ENCODE results near the gene ADAMTS14. TPM values are rescaled to one million over a fixed set of nuclear protein-coding genes. Genes with fewer than 3 reads are reported as not detected.

Gene ADAMTS14
- total RNA-seq, 1 donor from 2014 or later: 1.1 TPM

DNA sequence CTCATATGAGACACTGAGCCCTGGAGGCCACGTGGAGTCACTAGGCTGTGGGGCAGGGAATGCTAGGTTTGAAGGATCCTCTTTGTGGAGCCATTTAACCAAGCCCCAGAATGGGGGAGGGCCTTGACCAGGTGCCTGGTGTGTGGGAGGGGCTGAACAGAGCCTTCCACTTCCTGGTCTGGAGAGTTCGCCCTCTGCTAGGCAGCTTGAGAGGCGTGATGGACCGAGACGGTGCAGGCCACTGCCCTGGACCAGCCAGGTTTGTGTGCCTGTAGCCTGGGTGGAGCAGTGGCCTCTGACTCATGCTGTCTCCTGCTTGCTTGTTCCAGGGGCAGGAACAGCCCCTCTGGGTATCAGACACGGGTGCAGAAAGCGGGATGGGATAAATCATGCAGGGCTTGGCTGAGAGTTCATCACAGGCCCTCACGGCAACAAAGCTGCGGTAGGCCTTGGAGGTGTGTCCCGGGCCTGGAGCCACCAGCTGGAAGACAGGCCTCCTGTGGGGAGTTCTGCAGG lies 27.4 kb downstream of the ADAMTS14 start:
- Mint-ChIP-seq H3K9me3 (ENCODE audit: unreplicated experiment) (no peaks in the 10 kb centered on the region), H3K27me3 (ENCODE audit: unreplicated experiment) (no peaks in the 10 kb centered on the region), H3K4me1 (ENCODE audit: unreplicated experiment) (peaks cover 5% of the 10 kb centered on the region), H3K36me3 (ENCODE audit: low read depth, unreplicated experiment) (no peaks in the 10 kb centered on the region), H3K4me3 (ENCODE audit: unreplicated experiment) (no peak overlapping the region), H3K27ac (ENCODE audit: unreplicated experiment) (no peak overlapping the region)
- TF ChIP-seq, protein P1, sequence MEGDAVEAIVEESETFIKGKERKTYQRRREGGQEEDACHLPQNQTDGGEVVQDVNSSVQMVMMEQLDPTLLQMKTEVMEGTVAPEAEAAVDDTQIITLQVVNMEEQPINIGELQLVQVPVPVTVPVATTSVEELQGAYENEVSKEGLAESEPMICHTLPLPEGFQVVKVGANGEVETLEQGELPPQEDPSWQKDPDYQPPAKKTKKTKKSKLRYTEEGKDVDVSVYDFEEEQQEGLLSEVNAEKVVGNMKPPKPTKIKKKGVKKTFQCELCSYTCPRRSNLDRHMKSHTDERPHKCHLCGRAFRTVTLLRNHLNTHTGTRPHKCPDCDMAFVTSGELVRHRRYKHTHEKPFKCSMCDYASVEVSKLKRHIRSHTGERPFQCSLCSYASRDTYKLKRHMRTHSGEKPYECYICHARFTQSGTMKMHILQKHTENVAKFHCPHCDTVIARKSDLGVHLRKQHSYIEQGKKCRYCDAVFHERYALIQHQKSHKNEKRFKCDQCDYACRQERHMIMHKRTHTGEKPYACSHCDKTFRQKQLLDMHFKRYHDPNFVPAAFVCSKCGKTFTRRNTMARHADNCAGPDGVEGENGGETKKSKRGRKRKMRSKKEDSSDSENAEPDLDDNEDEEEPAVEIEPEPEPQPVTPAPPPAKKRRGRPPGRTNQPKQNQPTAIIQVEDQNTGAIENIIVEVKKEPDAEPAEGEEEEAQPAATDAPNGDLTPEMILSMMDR (IDR thresholded peaks at IDR 0.05; ENCODE audit: unreplicated experiment): no peak
- DNase-seq (ENCODE audit: low spot score): no peak

DNA sequence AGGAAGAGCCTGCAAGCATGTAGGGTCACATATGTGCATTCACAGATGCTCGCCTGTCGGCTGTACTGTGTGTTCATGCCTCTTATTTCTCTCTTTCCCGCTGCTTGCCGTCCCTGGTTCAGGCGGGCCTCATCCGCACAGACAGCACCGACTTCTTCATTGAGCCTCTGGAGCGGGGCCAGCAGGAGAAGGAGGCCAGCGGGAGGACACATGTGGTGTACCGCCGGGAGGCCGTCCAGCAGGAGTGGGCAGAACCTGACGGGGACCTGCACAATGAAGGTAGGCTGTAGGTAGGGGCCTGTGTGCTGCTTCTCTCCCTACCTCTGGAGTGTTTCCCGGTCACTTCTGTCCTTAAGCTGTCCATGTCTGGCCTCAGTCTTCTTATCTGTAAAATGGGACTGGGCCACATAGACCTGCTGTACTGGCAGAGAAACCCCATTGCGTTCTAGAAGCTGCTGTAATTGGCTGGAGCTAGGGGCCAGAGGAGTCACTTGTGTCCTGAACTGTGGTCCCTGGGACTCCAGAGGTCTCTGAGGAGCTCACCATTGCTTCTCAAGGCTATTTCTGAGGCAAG lies 30.0 kb downstream of the ADAMTS14 start:
- DNase-seq (ENCODE audit: low spot score): no peak
- no peak overlapping the region for H3K27ac Mint-ChIP-seq (ENCODE audit: unreplicated experiment)
- TF ChIP-seq, protein P1 (IDR thresholded peaks at IDR 0.05; ENCODE audit: unreplicated experiment): no peak
- H3K9me3 Mint-ChIP-seq (ENCODE audit: unreplicated experiment): no peaks in the 10 kb centered on the region
- no peaks in the 10 kb centered on the region for H3K36me3 Mint-ChIP-seq (ENCODE audit: low read depth, unreplicated experiment)
- H3K27me3 Mint-ChIP-seq (ENCODE audit: unreplicated experiment): no peaks in the 10 kb centered on the region
- H3K4me3 Mint-ChIP-seq (ENCODE audit: unreplicated experiment): no peak overlapping the region
- H3K4me1 Mint-ChIP-seq (ENCODE audit: unreplicated experiment): peaks cover 5% of the 10 kb centered on the region

DNA sequence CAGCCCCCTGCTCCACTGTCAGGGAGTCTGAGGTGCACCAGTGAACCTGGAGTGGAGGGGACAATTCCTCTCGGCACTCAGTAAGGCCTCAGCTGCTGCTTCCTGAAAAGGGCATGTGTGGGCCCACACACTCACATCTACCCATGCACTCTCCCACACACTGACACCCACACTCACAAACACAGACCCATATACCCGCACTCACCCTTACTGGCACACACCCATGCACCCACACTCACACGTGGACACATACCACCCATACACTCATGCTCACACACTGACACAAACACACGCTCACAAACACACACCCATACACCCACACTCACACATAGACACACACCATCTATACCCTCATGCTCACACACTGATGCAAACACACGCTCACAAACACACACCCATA lies 31.9 kb downstream of the ADAMTS14 start:
- no peaks in the 10 kb centered on the region for H3K27me3 Mint-ChIP-seq (ENCODE audit: unreplicated experiment)
- no peaks in the 10 kb centered on the region for H3K36me3 Mint-ChIP-seq (ENCODE audit: low read depth, unreplicated experiment)
- no peaks in the 10 kb centered on the region for H3K9me3 Mint-ChIP-seq (ENCODE audit: unreplicated experiment)
- H3K27ac Mint-ChIP-seq (ENCODE audit: unreplicated experiment): no peak overlapping the region
- DNase-seq (ENCODE audit: low spot score): no peak
- H3K4me3 Mint-ChIP-seq (ENCODE audit: unreplicated experiment): no peak overlapping the region
- H3K4me1 Mint-ChIP-seq (ENCODE audit: unreplicated experiment): no peaks in the 10 kb centered on the region
- TF ChIP-seq, protein P1 (IDR thresholded peaks at IDR 0.05; ENCODE audit: unreplicated experiment): no peak

DNA sequence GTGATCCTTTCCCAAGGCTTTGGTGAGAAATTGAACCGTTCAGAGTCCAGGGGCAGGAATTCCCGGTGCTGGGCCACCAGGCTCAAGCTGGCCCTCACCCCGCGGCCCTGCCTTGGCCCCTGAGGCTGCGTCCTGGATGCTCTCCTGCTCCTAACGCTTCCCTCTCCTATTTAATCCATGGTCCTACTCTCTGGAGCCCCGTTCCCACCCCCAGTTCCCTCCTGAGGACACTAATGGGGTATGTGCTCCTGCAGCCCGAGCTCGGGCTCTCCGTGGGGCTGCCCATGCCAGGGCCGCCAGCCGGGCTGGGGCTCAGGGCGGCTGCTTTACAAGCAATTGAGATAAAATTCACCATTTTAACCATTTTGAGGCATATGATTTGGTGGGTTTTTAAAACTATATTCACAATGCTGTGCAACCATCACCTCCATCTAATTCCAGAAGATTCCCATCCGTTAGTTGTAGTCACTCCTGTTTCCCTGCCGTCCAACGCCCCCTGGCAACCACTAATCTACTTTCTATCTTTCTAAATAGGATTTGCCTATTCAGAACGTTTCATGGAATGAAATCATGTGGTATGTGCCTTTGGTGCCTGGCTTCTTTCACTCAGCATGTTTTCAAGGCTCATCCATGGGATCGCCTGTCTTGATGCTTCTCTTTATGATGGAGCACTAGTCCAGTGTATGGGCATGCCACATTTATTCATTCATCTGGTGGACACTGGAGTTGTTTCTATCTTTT lies 33.0 kb downstream of the ADAMTS14 start:
- Mint-ChIP-seq H3K27ac (ENCODE audit: unreplicated experiment) (no peak overlapping the region), H3K9me3 (ENCODE audit: unreplicated experiment) (no peaks in the 10 kb centered on the region), H3K4me1 (ENCODE audit: unreplicated experiment) (no peaks in the 10 kb centered on the region), H3K36me3 (ENCODE audit: low read depth, unreplicated experiment) (no peaks in the 10 kb centered on the region), H3K27me3 (ENCODE audit: unreplicated experiment) (peaks cover 3% of the 10 kb centered on the region), H3K4me3 (ENCODE audit: unreplicated experiment) (no peak overlapping the region)
- DNase-seq (ENCODE audit: low spot score): no peak
- TF ChIP-seq, protein P1 (IDR thresholded peaks at IDR 0.05; ENCODE audit: unreplicated experiment): no peak

DNA sequence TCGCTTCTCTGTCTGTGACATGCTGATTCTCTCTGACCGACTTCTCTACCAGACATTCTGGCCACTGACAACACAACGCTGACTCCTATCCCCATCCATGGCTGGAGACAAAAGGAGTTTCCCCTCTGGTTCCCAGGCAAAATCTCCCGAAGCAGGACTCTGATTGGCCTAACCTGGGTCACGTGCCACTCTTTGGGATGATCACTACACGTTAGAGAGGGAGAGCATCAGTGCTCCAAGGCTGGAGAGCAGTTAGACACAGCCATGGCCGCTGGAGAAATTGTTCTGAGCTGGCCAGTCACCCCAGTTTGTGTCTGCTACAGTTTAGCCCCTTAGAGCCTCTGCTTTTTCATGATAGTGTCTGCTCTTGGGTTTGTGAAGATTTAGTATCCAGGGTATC lies 38.9 kb downstream of the ADAMTS14 start:
- Mint-ChIP-seq H3K27me3 (ENCODE audit: unreplicated experiment) (peaks cover 8% of the 10 kb centered on the region), H3K4me3 (ENCODE audit: unreplicated experiment) (no peak overlapping the region), H3K9me3 (ENCODE audit: unreplicated experiment) (no peaks in the 10 kb centered on the region), H3K36me3 (ENCODE audit: low read depth, unreplicated experiment) (no peaks in the 10 kb centered on the region), H3K27ac (ENCODE audit: unreplicated experiment) (no peak overlapping the region), H3K4me1 (ENCODE audit: unreplicated experiment) (peaks cover under 1% of the 10 kb centered on the region)
- TF ChIP-seq, protein P1 (IDR thresholded peaks at IDR 0.05; ENCODE audit: unreplicated experiment): no peak
- DNase-seq (ENCODE audit: low spot score): no peak
